Subcutaneous adipose tissue (tissue), 4 donors: ENCODE results near the gene SLC38A11. TPM values are rescaled to one million over a fixed set of nuclear protein-coding genes. Genes with fewer than 3 reads are reported as not detected.

Source experiments
- small RNA-seq: library from RNA; depleted of rRNA; stranded (forward); fragments of <200 nt; gene quantifications from one replicate; pipeline ENCODE3, GENCODE V24; 2016
- total RNA-seq, 4 donors: library from RNA; depleted of rRNA; stranded (reverse); fragments of >200 nt; gene quantifications; one replicate each; pipeline ENCODE4 v1.1.0, GENCODE V29; 2016
- TF ChIP-seq, protein P1 (sequence below): fragments of 450-650 bp; IDR thresholded peaks from one replicate; pipeline ENCODE4 v1.5.1; 2016; ENCODE audit warnings: low read depth, mild to moderate bottlenecking, control low read depth, antibody characterized with exemption, moderate library complexity

Gene SLC38A11
- total RNA-seq, 4 donors from 2014 or later: 1.7 to 2.2 (median 2.2) TPM

DNA sequence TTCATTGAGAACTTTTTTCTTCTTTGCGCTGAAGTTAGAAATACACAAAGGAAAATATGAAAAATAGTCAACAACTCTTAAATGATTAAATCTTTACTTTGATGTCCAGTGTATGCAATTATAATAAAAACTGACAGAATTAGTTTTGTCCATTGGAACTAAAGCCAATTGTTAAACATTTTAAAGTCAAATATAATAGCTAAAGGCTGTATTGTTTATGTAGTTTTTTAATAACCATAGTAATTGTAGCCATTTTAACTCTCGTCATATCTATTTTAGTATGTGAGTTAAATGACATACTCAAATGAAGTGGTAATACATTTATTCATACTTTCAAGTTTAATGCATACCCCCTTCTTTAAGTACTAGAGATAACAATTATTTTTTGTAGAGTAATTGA is 109.0 kb downstream of the SLC38A11 start:
- TF ChIP-seq, protein P1, sequence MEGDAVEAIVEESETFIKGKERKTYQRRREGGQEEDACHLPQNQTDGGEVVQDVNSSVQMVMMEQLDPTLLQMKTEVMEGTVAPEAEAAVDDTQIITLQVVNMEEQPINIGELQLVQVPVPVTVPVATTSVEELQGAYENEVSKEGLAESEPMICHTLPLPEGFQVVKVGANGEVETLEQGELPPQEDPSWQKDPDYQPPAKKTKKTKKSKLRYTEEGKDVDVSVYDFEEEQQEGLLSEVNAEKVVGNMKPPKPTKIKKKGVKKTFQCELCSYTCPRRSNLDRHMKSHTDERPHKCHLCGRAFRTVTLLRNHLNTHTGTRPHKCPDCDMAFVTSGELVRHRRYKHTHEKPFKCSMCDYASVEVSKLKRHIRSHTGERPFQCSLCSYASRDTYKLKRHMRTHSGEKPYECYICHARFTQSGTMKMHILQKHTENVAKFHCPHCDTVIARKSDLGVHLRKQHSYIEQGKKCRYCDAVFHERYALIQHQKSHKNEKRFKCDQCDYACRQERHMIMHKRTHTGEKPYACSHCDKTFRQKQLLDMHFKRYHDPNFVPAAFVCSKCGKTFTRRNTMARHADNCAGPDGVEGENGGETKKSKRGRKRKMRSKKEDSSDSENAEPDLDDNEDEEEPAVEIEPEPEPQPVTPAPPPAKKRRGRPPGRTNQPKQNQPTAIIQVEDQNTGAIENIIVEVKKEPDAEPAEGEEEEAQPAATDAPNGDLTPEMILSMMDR: no peak

Small RNA genes lying within 50 kb of the gene (small RNA-seq; reads per million reads assigned to genes)
- not detected for gene RNA5SP110
- gene RNA5SP111: not detected

Other genes starting within 250 kb of the SLC38A11 start
- 100 to 1,000 TPM in 2 of 4 donors, 10 to 100 TPM in 2; 38.4 to 123 (median 91.5) TPM for gene COBLL1, start 113.7 kb downstream of the SLC38A11 start, total RNA-seq
- gene SCN3A, start 248.5 kb upstream of the SLC38A11 start, total RNA-seq: 1 to 10 TPM in 1 of 4 donors, under 1 TPM in 3; 0.38 to 2.6 (median 0.66) TPM